K562 (cell line): ENCODE data around the gene DIMT1. TPM values are rescaled to one million over a fixed set of nuclear protein-coding genes. Genes with fewer than 3 reads are reported as not detected.

Source experiments
- ATAC-seq: fragments of 200-7000 bp; cut with Tn5 transposase; 3 replicates; pipeline ENCODE4 v1.9.1; 2020; ENCODE audit warnings: moderate library complexity
- BruUV-seq: library from RNA; stranded (reverse); fragments of 400-500 nt; replicated peaks from 2 replicates; lab custom pipeline; 2021; lab: Mats Ljungman, UMichigan
- CTCF ChIA-PET: fragments of 300-600 bp; formaldehyde crosslinking; extraction: SDS; loops from one replicate; lab custom pipeline; 2021; ENCODE audit warnings: low intra/inter-chr PET ratio; lab: Yijun Ruan, JAX
- POLR2A ChIA-PET: fragments of 300-600, 350-650 bp; sonication (Branson Sonifier 250); formaldehyde crosslinking; extraction: SDS; loops from one replicate; lab custom pipeline; 2021; ENCODE audit warnings: antibody characterized with exemption, inconsistent platforms; lab: Yijun Ruan, JAX
- DNase-seq, 4 experiments: peaks; one replicate each; pipeline versions ENCODE4 v3.0.0 to v3.0.0-alpha.2; 2011 to 2018; ENCODE audit warnings: low spot score in 3 of 4, mixed read lengths in 3 of 4; ENCODE audit errors: extremely low read depth in 1 of 4
- FAIRE-seq: peaks from 2 replicates; lab custom pipeline; 2011; peaks lifted over from hg19 to GRCh38; lab: Jason Lieb, UNC
- H2AFZ ChIP-seq: 2 replicates; pipeline ENCODE4 v1.6.0; 2011; ENCODE audit warnings: low read depth, low read length, control low read depth, inconsistent platforms
- H3K27ac ChIP-seq: fragments of 200-600 bp; 3 replicates; pipeline ENCODE4 v1.8.0; 2011; ENCODE audit warnings: low read depth, mild to moderate bottlenecking, control low read depth, inconsistent platforms, low read length, moderate library complexity, mixed read lengths; ENCODE audit errors: extremely low read depth
- H3K27me3 ChIP-seq, 2 experiments: fragments of 300-600 bp in 1 of 2; 2 replicates in 1 of 2; 3 replicates in 1 of 2; pipeline versions ENCODE4 v1.6.0 to v1.8.0; 2011; ENCODE audit warnings: inconsistent platforms in 2 of 2, low read length in 2 of 2, mild to moderate bottlenecking in 1 of 2, mixed read lengths in 1 of 2, moderate library complexity in 1 of 2; ENCODE audit not compliant: control insufficient read depth in 2 of 2, insufficient read depth in 2 of 2
- H3K36me3 ChIP-seq: fragments of 300-600 bp; 3 replicates; pipeline ENCODE4 v1.8.0; 2011; ENCODE audit warnings: mild to moderate bottlenecking, low read length, inconsistent platforms; ENCODE audit not compliant: control insufficient read depth, insufficient read depth
- H3K4me1 ChIP-seq, 2 experiments: fragments of 200-600 bp in 1 of 2; replicated peaks in 1 of 2; 2 replicates in 1 of 2; 3 replicates in 1 of 2; pipeline versions ENCODE4 v1.5.1 to v1.8.0; 2011; ENCODE audit warnings: inconsistent platforms in 2 of 2, low read length in 2 of 2, mild to moderate bottlenecking in 1 of 2, mixed read lengths in 1 of 2, moderate library complexity in 1 of 2; ENCODE audit not compliant: control insufficient read depth in 2 of 2, insufficient read depth in 2 of 2
- H3K4me2 ChIP-seq: 2 replicates; pipeline ENCODE4 v1.6.1; 2011; ENCODE audit warnings: low read length, control low read depth, inconsistent platforms, mixed read lengths; ENCODE audit not compliant: insufficient read depth
- H3K4me3 ChIP-seq: fragments of 200-600 bp; sonication (generic), shearing (Covaris generic); 2 replicates; pipeline ENCODE4 v1.5.1; 2016; ENCODE audit warnings: control low read depth, inconsistent platforms
- H3K79me2 ChIP-seq: fragments of 200-600 bp; 3 replicates; pipeline ENCODE4 v1.8.0; 2011; ENCODE audit warnings: low read length, inconsistent platforms; ENCODE audit not compliant: control insufficient read depth, insufficient read depth
- H3K9ac ChIP-seq, 2 experiments: 2 replicates each; pipeline versions ENCODE4 v1.6.0 to v1.6.1; 2011; ENCODE audit warnings: low read depth in 2 of 2, low read length in 2 of 2, control low read depth in 1 of 2, inconsistent platforms in 1 of 2, mild to moderate bottlenecking in 1 of 2, mixed read lengths in 1 of 2; ENCODE audit not compliant: insufficient read depth in 1 of 2
- H3K9me1 ChIP-seq: one replicate; pipeline ENCODE4 v1.6.0; 2011; ENCODE audit warnings: inconsistent platforms, mild to moderate bottlenecking, low read length, moderate library complexity; ENCODE audit not compliant: control insufficient read depth, insufficient read depth
- H3K9me3 ChIP-seq: replicated peaks from 2 replicates; pipeline ENCODE4 v1.5.1; 2011; ENCODE audit warnings: low read depth, low read length, inconsistent platforms; ENCODE audit not compliant: control insufficient read depth, insufficient read depth
- H4K20me1 ChIP-seq: replicated peaks from 2 replicates; pipeline ENCODE4 v1.6.1; 2011; ENCODE audit warnings: low read length, inconsistent platforms, mixed read lengths; ENCODE audit not compliant: control insufficient read depth, insufficient read depth
- CBX1 ChIP-seq: sonication (generic); IDR thresholded peaks from 2 replicates; pipeline ENCODE4 v1.6.1; 2016; ENCODE audit warnings: antibody characterized with exemption, low read depth, mild to moderate bottlenecking
- CHD1 ChIP-seq: fragments of 200-600 bp; sonication (generic); IDR thresholded peaks from one replicate; pipeline ENCODE4 v1.6.1; 2012; ENCODE audit warnings: mild to moderate bottlenecking, moderate library complexity, low read length, inconsistent platforms
- DACH1 ChIP-seq: fragments of 450-650 bp; IDR thresholded peaks from 2 replicates; pipeline ENCODE4 v1.6.1; 2018; ENCODE audit not compliant: partially characterized antibody
- HOXB6 ChIP-seq: fragments of 250-450 bp; sonication (Bioruptor Pico); IDR thresholded peaks from 2 replicates; pipeline ENCODE4 v1.5.1; 2022; ENCODE audit warnings: mild to moderate bottlenecking, borderline replicate concordance
- POLR2B ChIP-seq: fragments of 450-650 bp; IDR thresholded peaks from 2 replicates; pipeline ENCODE4 v1.6.1; 2018; ENCODE audit warnings: low read depth; ENCODE audit not compliant: partially characterized antibody
- RAD51 ChIP-seq: fragments of 450-650 bp; IDR thresholded peaks from 2 replicates; pipeline ENCODE4 v1.7.1; 2016; ENCODE audit warnings: low read depth, mild to moderate bottlenecking, borderline replicate concordance
- SRF ChIP-seq, 2 experiments: fragments of 250-450, 450-650 bp in 1 of 2; sonication (Bioruptor Pico) in 1 of 2; sonication (generic) in 1 of 2; formaldehyde crosslinking; IDR thresholded peaks; 2 replicates each; pipeline versions ENCODE4 v1.5.0 to v1.5.1; 2020 to 2022; ENCODE audit warnings: mild to moderate bottlenecking in 1 of 2, missing genetic modification reagents in 1 of 2
- TEAD1 ChIP-seq, 2 experiments: fragments of 450-650 bp in 1 of 2; sonication (generic) in 1 of 2; formaldehyde crosslinking; IDR thresholded peaks; 2 replicates each; pipeline versions ENCODE4 v1.4.0 to v1.8.0; 2020 to 2022; ENCODE audit warnings: mild to moderate bottlenecking in 2 of 2, missing genetic modification reagents in 1 of 2
- WGBS: fragments of 100-300 bp; shearing (Covaris generic); methylation state at CpG from one replicate; pipeline ENCODE4 v1.1.6; 2016; ENCODE audit warnings: low coverage, mixed read lengths; ENCODE audit not compliant: insufficient coverage; ENCODE audit errors: missing lambda C conversion rate; 5-methylcytosine and 5-hydroxymethylcytosine counted together
- in situ Hi-C: fragments of 300-500 bp; cut with MboI; formaldehyde crosslinking; loops from 4 replicates; pipeline ENCODE4 v1.15.0; 2018; ENCODE audit warnings: inconsistent platforms, mixed read lengths
- intact Hi-C: fragments of 100-400 bp; cut with micrococcal nuclease; formaldehyde crosslinking; loops from 2 replicates; pipeline ENCODE4 v1.14.2; 2022
- polyA plus RNA-seq, 8 experiments: library from polyadenylated mRNA; depleted of rRNA in 4 of 8; stranded (reverse) in 5 of 8; unstranded in 3 of 8; fragments of >200 nt; fragmentation: Nextera tagmentation in 2 of 8; fragmentation: Illumina TruSeq in 1 of 8; extraction: Ambion mirVana in 2 of 8; extraction: Trizol in 1 of 8; gene quantifications; 2 replicates each; pipeline versions ENCODE4 v1.2.1 to v1.2.3, GENCODE V29; 2011 to 2014; ENCODE audit warnings: inconsistent platforms in 1 of 8, missing spikeins in 1 of 8
- total RNA-seq, 7 experiments: library from RNA; depleted of rRNA in 6 of 7; stranded (reverse); fragments of >200 nt in 6 of 7; fragmentation: Illumina TruSeq in 2 of 7; extraction: Trizol in 2 of 7; gene quantifications; 2 replicates each; pipeline versions ENCODE4 v1.2.1 to v1.2.3, GENCODE V29; 2011 to 2021; ENCODE audit warnings: low replicate concordance in 1 of 7
- TF ChIP-seq, protein P1 (sequence below): fragments of 250-450 bp; sonication (Bioruptor Pico); IDR thresholded peaks from 2 replicates; pipeline ENCODE4 v1.5.0; 2021; ENCODE audit warnings: mild to moderate bottlenecking, borderline replicate concordance
- TF ChIP-seq, protein P2 (sequence below): fragments of 450-650 bp; formaldehyde crosslinking; IDR thresholded peaks from 2 replicates; pipeline ENCODE4 v1.4.0; 2022; ENCODE audit warnings: mild to moderate bottlenecking, moderate library complexity
- TF ChIP-seq, protein P3 (sequence below), 2 experiments: fragments of 450-650 bp; IDR thresholded peaks; 2 replicates each; pipeline ENCODE4 v1.6.1; 2018; ENCODE audit warnings: mild to moderate bottlenecking in 2 of 2, low read depth in 1 of 2; ENCODE audit not compliant: partially characterized antibody in 2 of 2
- TF ChIP-seq, protein P4 (sequence below): fragments of 250-450 bp; sonication (Bioruptor Pico); IDR thresholded peaks from 2 replicates; pipeline ENCODE4 v1.8.0; 2022; ENCODE audit warnings: moderate library complexity, mild to moderate bottlenecking, inconsistent platforms
- TF ChIP-seq, protein P5 (sequence below): sonication (generic); formaldehyde crosslinking; IDR thresholded peaks from 2 replicates; pipeline ENCODE4 v1.5.0; 2020; ENCODE audit warnings: missing genetic modification reagents

DIMT1 gene
- total and polyA plus RNA-seq, 9 of the 15 experiments (the other 6 are each of a cell fraction or from before 2014, with no cell fraction given) = 28.9 to 85.3 (median 54.1) TPM

DNA sequence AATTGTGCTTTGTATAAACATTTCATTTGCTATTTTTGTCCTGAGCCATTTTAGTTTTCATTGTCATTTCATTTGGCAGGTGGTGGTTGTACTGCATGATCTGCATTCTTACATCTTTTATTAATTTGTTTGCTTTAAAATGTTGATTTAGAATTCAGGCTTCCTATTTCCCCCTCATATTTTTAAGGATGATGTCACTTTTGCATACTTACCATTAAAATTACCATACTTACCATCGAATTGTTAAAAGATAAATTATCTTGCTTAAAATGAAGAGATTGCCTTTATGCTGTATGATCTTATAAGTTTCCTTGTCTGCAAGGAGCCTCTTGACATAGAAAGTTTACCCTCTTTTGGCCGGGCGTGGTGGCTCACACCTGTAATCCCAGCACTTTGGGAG is 31.1 kb downstream of the DIMT1 start:
- Histone ChIP-seq H3K27ac (no peak overlapping the region), H3K9me1 (no peaks in the 10 kb centered on the region), H3K9ac (no peak overlapping the region), H3K36me3 (peaks cover 80% of the 10 kb centered on the region), H4K20me1 (no peaks in the 10 kb centered on the region), H3K4me3 (no peak overlapping the region), H3K4me1 (peaks cover 8 to 9% of the 10 kb centered on the region in 2 experiments), H3K9me3 (no peaks in the 10 kb centered on the region), H3K79me2 (no peaks in the 10 kb centered on the region), H3K4me2 (no peak overlapping the region), H2AFZ (no peak overlapping the region), H3K27me3 (no peaks in the 10 kb centered on the region)
- no peak for FAIRE-seq
- in situ Hi-C loops (no loop called here), intact Hi-C loops (no loop called here)
- no peak for DNase-seq
- WGBS = 93% methylated on average over 3 of the region's 3 CpGs
- CTCF ChIA-PET = no interaction called here
- POLR2A ChIA-PET = no interaction called here
- no TSS peak for BruUV-seq
- no peak for ATAC-seq
- TF ChIP-seq, protein P1, sequence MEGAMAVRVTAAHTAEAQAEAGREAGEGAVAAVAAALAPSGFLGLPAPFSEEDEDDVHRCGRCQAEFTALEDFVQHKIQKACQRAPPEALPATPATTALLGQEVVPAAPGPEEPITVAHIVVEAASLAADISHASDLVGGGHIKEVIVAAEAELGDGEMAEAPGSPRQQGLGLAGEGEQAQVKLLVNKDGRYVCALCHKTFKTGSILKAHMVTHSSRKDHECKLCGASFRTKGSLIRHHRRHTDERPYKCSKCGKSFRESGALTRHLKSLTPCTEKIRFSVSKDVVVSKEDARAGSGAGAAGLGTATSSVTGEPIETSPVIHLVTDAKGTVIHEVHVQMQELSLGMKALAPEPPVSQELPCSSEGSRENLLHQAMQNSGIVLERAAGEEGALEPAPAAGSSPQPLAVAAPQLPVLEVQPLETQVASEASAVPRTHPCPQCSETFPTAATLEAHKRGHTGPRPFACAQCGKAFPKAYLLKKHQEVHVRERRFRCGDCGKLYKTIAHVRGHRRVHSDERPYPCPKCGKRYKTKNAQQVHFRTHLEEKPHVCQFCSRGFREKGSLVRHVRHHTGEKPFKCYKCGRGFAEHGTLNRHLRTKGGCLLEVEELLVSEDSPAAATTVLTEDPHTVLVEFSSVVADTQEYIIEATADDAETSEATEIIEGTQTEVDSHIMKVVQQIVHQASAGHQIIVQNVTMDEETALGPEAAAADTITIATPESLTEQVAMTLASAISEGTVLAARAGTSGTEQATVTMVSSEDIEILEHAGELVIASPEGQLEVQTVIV (CRISPR knock-in tag) = no peak
- TF ChIP-seq SRF (CRISPR knock-in tag; IDR thresholded peaks at IDR 0.05) (no peak), HOXB6 (CRISPR knock-in tag) (no peak), CBX1 (no peak), POLR2B (no peak), DACH1 (no peak), RAD51 (no peak), TEAD1 (CRISPR knock-in tag; IDR thresholded peaks at IDR 0.05) (no peak), CHD1 (no peak)
- TF ChIP-seq, protein P2, sequence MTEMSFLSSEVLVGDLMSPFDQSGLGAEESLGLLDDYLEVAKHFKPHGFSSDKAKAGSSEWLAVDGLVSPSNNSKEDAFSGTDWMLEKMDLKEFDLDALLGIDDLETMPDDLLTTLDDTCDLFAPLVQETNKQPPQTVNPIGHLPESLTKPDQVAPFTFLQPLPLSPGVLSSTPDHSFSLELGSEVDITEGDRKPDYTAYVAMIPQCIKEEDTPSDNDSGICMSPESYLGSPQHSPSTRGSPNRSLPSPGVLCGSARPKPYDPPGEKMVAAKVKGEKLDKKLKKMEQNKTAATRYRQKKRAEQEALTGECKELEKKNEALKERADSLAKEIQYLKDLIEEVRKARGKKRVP (CRISPR knock-in tag) = no peak
- TF ChIP-seq, protein P3, sequence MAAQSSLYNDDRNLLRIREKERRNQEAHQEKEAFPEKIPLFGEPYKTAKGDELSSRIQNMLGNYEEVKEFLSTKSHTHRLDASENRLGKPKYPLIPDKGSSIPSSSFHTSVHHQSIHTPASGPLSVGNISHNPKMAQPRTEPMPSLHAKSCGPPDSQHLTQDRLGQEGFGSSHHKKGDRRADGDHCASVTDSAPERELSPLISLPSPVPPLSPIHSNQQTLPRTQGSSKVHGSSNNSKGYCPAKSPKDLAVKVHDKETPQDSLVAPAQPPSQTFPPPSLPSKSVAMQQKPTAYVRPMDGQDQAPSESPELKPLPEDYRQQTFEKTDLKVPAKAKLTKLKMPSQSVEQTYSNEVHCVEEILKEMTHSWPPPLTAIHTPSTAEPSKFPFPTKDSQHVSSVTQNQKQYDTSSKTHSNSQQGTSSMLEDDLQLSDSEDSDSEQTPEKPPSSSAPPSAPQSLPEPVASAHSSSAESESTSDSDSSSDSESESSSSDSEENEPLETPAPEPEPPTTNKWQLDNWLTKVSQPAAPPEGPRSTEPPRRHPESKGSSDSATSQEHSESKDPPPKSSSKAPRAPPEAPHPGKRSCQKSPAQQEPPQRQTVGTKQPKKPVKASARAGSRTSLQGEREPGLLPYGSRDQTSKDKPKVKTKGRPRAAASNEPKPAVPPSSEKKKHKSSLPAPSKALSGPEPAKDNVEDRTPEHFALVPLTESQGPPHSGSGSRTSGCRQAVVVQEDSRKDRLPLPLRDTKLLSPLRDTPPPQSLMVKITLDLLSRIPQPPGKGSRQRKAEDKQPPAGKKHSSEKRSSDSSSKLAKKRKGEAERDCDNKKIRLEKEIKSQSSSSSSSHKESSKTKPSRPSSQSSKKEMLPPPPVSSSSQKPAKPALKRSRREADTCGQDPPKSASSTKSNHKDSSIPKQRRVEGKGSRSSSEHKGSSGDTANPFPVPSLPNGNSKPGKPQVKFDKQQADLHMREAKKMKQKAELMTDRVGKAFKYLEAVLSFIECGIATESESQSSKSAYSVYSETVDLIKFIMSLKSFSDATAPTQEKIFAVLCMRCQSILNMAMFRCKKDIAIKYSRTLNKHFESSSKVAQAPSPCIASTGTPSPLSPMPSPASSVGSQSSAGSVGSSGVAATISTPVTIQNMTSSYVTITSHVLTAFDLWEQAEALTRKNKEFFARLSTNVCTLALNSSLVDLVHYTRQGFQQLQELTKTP (IDR thresholded peaks at IDR 0.05; ENCODE audit: low read depth in 1 of 2, partially characterized antibody in 2 of 2) = no peak
- TF ChIP-seq, protein P4, sequence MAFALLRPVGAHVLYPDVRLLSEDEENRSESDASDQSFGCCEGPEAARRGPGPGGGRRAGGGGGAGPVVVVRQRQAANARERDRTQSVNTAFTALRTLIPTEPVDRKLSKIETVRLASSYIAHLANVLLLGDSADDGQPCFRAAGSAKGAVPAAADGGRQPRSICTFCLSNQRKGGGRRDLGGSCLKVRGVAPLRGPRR = no peak
- TF ChIP-seq, protein P5, sequence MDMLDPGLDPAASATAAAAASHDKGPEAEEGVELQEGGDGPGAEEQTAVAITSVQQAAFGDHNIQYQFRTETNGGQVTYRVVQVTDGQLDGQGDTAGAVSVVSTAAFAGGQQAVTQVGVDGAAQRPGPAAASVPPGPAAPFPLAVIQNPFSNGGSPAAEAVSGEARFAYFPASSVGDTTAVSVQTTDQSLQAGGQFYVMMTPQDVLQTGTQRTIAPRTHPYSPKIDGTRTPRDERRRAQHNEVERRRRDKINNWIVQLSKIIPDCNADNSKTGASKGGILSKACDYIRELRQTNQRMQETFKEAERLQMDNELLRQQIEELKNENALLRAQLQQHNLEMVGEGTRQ (CRISPR knock-in tag) = no peak
